ENCODE measurements around the gene PSMD9.

DNA sequence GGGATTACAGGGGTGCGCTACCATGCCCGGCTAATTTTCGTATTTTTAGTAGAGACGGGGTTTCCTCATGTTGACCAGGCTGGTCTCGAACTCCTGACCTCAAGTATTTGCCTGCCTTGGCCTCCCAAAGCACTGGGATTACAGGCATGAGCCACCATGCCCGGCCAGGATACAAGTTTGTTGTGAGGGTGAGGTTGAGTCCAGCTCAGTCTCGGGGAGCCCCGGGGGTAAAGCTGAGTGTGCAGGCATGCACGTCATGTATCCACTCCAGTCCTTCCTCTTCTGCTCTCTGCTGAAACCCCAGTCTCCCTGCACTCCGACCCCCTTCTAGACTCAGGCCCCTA, 30.3 kb upstream of the PSMD9 start:
- TF ChIP-seq RARB (CRISPR knock-in tag; IDR thresholded peaks at IDR 0.05) = no peak
- TF ChIP-seq GLIS3 (CRISPR knock-in tag; IDR thresholded peaks at IDR 0.05) = no peak
- no peak for TF ChIP-seq ARNTL (CRISPR knock-in tag; IDR thresholded peaks at IDR 0.05; ENCODE audit: borderline replicate concordance, low read depth)
- TF ChIP-seq BACH2 (CRISPR knock-in tag; IDR thresholded peaks at IDR 0.05; ENCODE audit: borderline replicate concordance) = no peak
- TF ChIP-seq ZFP30 (CRISPR knock-in tag; IDR thresholded peaks at IDR 0.05) = no peak
- TF ChIP-seq SNAI2 (CRISPR knock-in tag; IDR thresholded peaks at IDR 0.05) = no peak
- TF ChIP-seq PATZ1 (CRISPR knock-in tag; IDR thresholded peaks at IDR 0.05; ENCODE audit: borderline replicate concordance) = no peak
